ENCODE results near the gene UNKL. TPM values are rescaled to one million over a fixed set of nuclear protein-coding genes. Genes with fewer than 3 reads are reported as not detected.

UNKL gene
- total and polyA plus RNA-seq, 7 experiments from 2014 or later: 4.0 to 152 (median 95.3) TPM

DNA sequence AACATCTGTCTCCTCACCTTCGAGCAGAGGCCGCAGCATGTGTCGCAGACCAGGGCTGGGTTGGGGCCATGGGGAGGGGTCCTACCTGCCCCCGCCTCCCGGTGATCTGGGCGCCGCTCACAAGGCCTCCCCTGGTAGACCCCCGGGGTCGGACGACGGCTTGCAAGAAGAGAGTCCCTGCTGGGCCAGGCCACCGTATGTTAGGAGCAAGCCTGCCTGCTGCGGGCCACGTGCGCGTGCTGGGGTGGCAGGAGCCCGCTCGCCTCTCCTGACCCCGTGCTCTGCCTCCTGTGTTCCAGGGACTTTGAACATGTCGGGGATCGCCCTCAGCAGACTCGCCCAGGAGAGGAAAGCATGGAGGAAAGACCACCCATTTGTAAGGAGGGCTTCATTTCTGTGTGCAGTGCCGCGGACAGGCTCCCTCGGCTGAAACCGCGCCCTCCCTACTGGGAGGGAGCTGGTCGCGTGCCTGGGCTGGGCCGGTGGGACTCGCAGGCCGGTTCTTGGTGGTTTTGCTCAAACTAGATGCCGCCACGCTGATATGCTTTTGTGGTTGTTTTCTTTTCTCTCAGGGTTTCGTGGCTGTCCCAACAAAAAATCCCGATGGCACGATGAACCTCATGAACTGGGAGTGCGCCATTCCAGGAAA lies 100.7 kb downstream of the UNKL start:
- POLR2A ChIA-PET: no interaction called here
- Mint-ChIP-seq H3K9me3 (peaks cover 0 to 3% (median 0%) of the 10 kb centered on the region in 11 donors), H3K27me3 (no peaks in the 10 kb centered on the region), H3K4me1 (peaks cover 14 to 40% (median 29%) of the 10 kb centered on the region in 7 donors), H3K36me3 (peaks cover 4 to 39% (median 18%) of the 10 kb centered on the region in 5 donors), H3K27ac (peak overlapping the region in 2 of 9 donors; percentile 4 to 52), H3K4me3 (peak overlapping the region in 1 of 10 donors; percentile 26)
- Histone ChIP-seq H3K4me3 (ENCODE audit: low read length) (no peak overlapping the region), H3K4me1 (ENCODE audit: control insufficient read depth in 2 of 2, insufficient read depth in 2 of 2, low read length in 2 of 2) (peaks cover 21 to 27% of the 10 kb centered on the region in 2 donors), H3K27me3 (ENCODE audit: control insufficient read depth in 2 of 2, insufficient read depth in 2 of 2, low read length in 2 of 2) (no peaks in the 10 kb centered on the region), H3K36me3 (ENCODE audit: control insufficient read depth in 2 of 3, insufficient read depth in 3 of 3, low read length in 3 of 3) (peaks cover 19 to 70% (median 29%) of the 10 kb centered on the region in 3 experiments), H3K9me3 (ENCODE audit: control insufficient read depth in 2 of 3, low read length in 3 of 3) (no peaks in the 10 kb centered on the region), H3K27ac (ENCODE audit: low read depth, low read length) (no peak overlapping the region)
- CTCF ChIA-PET: no interaction called here
- intact Hi-C loops (cut with micrococcal nuclease): no loop called here
- DNase-seq (no peak), ATAC-seq (no peak)

Other genes with a start within 250 kb of the UNKL start
- not detected for gene TPSG1, start 189.4 kb downstream of the UNKL start, total RNA-seq
- gene TPSG1, start 189.4 kb downstream of the UNKL start, polyA plus RNA-seq: not detected
- 1 to 10 TPM in 1 of 5 experiments, not detected in 4; 5.3 TPM for gene TPSB2, start 184.5 kb downstream of the UNKL start, total RNA-seq
- not detected for gene TPSB2, start 184.5 kb downstream of the UNKL start, polyA plus RNA-seq
- 10 to 100 TPM in 1 of 5 experiments, 1 to 10 TPM in 1, not detected in 3; 3.2 to 10.2 TPM for gene TPSAB1, start 174.0 kb downstream of the UNKL start, total RNA-seq
- gene TPSAB1, start 174.0 kb downstream of the UNKL start, polyA plus RNA-seq: not detected
- gene TPSD1, start 158.6 kb downstream of the UNKL start, total RNA-seq: not detected
- gene TPSD1, start 158.6 kb downstream of the UNKL start, polyA plus RNA-seq: not detected
- 100 to 1,000 TPM; 159 to 277 (median 203) TPM for gene UBE2I, start 105.1 kb downstream of the UNKL start, total RNA-seq
- 10 to 100 TPM; 67.2 to 78.9 TPM for gene UBE2I, start 105.1 kb downstream of the UNKL start, polyA plus RNA-seq
- 1 to 10 TPM in 3 of 5 experiments, under 1 TPM in 2; 0.49 to 7.5 (median 1.1) TPM for gene BAIAP3, start 81.1 kb downstream of the UNKL start, total RNA-seq
- gene BAIAP3, start 81.1 kb downstream of the UNKL start, polyA plus RNA-seq: 1 to 10 TPM in 1 of 2 donors, under 1 TPM in 1; 0.20 to 1.3 TPM
- 10 to 100 TPM; 21.0 to 50.4 (median 33.3) TPM for gene TSR3, start 62.8 kb downstream of the UNKL start, total RNA-seq
- gene TSR3, start 62.8 kb downstream of the UNKL start, polyA plus RNA-seq: 100 to 1,000 TPM in 1 of 2 donors, 10 to 100 TPM in 1; 79.7 to 103 TPM
- 10 to 100 TPM; 37.9 to 57.7 (median 48.6) TPM for gene GNPTG, start 62.8 kb downstream of the UNKL start, total RNA-seq
- gene GNPTG, start 62.8 kb downstream of the UNKL start, polyA plus RNA-seq: 10 to 100 TPM; 48.2 to 51.3 TPM
- 10 to 100 TPM in 2 of 5 experiments, 1 to 10 TPM in 3; 7.8 to 11.9 (median 9.7) TPM for gene UQCC4, start 6.0 kb upstream of the UNKL start, total RNA-seq
- 10 to 100 TPM; 37.3 to 45.2 TPM for gene UQCC4, start 6.0 kb upstream of the UNKL start, polyA plus RNA-seq
- 1 to 10 TPM in 2 of 5 experiments, under 1 TPM in 2, not detected in 1; 0.77 to 3.4 (median 1.7) TPM for gene PERCC1, start 16.4 kb upstream of the UNKL start, total RNA-seq
- gene PERCC1, start 16.4 kb upstream of the UNKL start, polyA plus RNA-seq: not detected
- gene CCDC154, start 29.9 kb upstream of the UNKL start, total RNA-seq: 10 to 100 TPM in 2 of 5 experiments, 1 to 10 TPM in 3; 3.6 to 19.1 (median 8.9) TPM
- gene CCDC154, start 29.9 kb upstream of the UNKL start, polyA plus RNA-seq: not detected
- 100 to 1,000 TPM in 4 of 5 experiments, 10 to 100 TPM in 1; 74.8 to 140 (median 115) TPM for gene CLCN7, start 60.3 kb upstream of the UNKL start, total RNA-seq
- 10 to 100 TPM; 17.0 to 35.1 TPM for gene CLCN7, start 60.3 kb upstream of the UNKL start, polyA plus RNA-seq
- under 1 TPM in 2 of 5 experiments, not detected in 3; 0.24 to 0.64 TPM for gene PTX4, start 74.2 kb upstream of the UNKL start, total RNA-seq
- gene PTX4, start 74.2 kb upstream of the UNKL start, polyA plus RNA-seq: not detected
- 10 to 100 TPM; 46.9 to 58.9 (median 50.3) TPM for gene TELO2, start 78.7 kb upstream of the UNKL start, total RNA-seq
- gene TELO2, start 78.7 kb upstream of the UNKL start, polyA plus RNA-seq: 10 to 100 TPM; 10.5 to 18.7 TPM
- 100 to 1,000 TPM in 2 of 5 experiments, 10 to 100 TPM in 3; 26.3 to 162 (median 47.5) TPM for gene TMEM204, start 119.0 kb upstream of the UNKL start, total RNA-seq
- gene TMEM204, start 119.0 kb upstream of the UNKL start, polyA plus RNA-seq: 100 to 1,000 TPM; 152 to 186 TPM
- 10 to 100 TPM in 1 of 5 experiments, 1 to 10 TPM in 4; 7.3 to 10.6 (median 8.1) TPM for gene IFT140, start 197.4 kb upstream of the UNKL start, total RNA-seq
- gene IFT140, start 197.4 kb upstream of the UNKL start, polyA plus RNA-seq: 10 to 100 TPM in 1 of 2 donors, 1 to 10 TPM in 1; 8.9 to 13.5 TPM
- 10 to 100 TPM; 27.0 to 33.2 (median 31.3) TPM for gene CRAMP1, start 197.7 kb upstream of the UNKL start, total RNA-seq
- 1 to 10 TPM; 2.1 to 5.0 TPM for gene CRAMP1, start 197.7 kb upstream of the UNKL start, polyA plus RNA-seq

Measured in naive thymus-derived CD4-positive, alpha-beta T cell (primary cell).